ENCODE data around the gene ZNF415.

DNA sequence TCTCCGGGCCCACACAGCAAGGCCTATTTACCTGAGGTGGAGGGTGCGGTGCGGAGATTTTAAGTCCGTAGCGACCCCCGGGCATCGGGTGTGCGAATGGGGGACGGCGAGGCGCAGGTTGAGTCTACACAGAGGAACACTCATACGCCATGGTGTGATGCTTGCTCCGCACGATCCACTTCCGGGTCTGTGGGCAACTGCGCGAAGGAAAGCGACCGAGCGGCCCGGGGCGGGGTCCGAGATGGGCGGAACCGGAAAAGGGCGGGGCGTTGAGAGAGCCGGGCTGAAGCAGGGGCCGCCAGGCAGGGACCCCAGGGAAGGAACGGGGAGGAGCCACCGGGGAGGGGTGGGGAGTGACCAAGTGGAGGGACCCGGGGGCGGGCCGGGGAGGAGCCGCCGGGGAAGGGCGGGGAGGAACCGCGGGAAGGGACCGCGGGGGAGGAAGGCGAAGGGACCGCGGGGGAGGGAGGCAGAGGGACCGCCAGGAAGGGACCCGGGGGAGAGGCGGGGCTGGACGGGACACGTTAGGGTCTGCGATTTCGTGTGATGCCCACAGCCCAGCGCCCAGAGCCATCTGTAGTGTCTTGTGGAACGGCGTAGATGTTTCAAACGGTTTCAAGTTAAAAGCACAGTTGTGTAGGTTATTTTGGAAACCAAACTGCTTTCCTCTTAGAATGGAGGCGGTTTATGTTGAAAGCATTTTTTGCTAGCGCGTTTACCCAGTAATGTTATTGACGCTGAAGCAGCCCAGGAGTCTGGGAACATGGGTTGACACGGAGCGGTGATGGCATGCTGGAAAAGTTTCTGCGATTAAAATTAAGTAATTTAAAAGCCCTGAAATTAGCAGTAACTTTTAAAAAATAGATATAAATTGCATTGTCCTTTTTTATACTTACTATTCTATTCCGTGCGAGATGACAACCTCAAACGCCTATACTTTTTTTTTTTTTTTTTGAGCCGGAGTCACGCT is 29.2 kb downstream of the ZNF415 start, which contains the start of gene ZNF160:
- TF ChIP-seq, protein P1, sequence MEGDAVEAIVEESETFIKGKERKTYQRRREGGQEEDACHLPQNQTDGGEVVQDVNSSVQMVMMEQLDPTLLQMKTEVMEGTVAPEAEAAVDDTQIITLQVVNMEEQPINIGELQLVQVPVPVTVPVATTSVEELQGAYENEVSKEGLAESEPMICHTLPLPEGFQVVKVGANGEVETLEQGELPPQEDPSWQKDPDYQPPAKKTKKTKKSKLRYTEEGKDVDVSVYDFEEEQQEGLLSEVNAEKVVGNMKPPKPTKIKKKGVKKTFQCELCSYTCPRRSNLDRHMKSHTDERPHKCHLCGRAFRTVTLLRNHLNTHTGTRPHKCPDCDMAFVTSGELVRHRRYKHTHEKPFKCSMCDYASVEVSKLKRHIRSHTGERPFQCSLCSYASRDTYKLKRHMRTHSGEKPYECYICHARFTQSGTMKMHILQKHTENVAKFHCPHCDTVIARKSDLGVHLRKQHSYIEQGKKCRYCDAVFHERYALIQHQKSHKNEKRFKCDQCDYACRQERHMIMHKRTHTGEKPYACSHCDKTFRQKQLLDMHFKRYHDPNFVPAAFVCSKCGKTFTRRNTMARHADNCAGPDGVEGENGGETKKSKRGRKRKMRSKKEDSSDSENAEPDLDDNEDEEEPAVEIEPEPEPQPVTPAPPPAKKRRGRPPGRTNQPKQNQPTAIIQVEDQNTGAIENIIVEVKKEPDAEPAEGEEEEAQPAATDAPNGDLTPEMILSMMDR (conservative IDR thresholded peaks at IDR 0.05; ENCODE audit: low read length), result no peak
- TF ChIP-seq EZH2phosphoT487 (IDR thresholded peaks at IDR 0.05; ENCODE audit: borderline replicate concordance), result no peak
